ENCODE measurements around the gene NCAPD3.
"Not testable (repeated sequence)": the region's sequence is repeated elsewhere in the genome, so short reads cannot be mapped to it uniquely, and the experiment has no call there.

Gene NCAPD3

DNA sequence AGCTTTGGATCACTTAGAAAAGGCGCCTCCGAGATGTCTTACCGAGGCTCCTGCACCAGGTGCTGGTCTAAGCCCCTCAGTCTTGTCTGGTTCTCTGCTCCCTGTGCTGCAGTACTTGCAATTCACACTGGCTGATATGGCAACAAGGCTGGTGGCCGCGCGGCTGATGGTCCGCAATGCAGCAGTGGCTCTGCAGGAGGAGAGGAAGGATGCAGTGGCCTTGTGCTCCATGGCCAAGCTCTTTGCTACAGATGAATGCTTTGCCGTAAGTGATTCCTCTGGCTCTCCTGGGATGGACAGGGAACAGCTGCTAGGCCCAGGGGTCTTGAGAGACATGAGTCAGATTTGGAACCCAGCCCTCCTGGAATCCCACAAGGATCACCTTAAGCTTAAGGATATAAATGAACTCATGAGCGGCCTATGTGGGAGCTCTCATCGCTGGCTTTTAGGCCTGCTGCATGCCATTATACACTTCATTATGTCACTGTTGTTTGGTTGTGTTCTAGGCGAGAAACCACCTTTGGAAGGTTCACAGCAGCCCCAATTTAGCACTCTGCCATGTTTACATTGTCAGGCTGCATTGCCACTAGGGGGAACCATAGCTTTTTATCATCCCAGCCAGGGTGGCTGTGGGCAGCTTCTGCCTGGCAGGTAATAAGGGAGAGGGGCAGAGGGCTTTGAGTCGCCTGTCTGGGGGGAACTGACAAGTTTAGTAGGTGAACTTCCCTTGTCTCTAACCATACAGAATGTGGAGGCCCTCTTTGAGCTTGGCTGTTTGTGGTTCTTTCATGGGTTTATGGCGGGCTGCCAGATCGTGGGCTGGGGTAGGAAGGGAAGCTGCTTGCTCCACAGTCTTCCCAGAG lies 38.1 kb upstream of the NCAPD3 start:
- no peaks in the 10 kb centered on the region for H3K27me3 ChIP-seq (ENCODE audit: control insufficient read depth, insufficient read depth, low read length)
- H3K9ac ChIP-seq (ENCODE audit: low read depth, low read length) = no peak overlapping the region
- H3K36me3 ChIP-seq (ENCODE audit: control insufficient read depth, insufficient read depth, low read length) = peaks cover 33% of the 10 kb centered on the region
- H3K4me1 ChIP-seq (ENCODE audit: control insufficient read depth, insufficient read depth, low read length) = no peaks in the 10 kb centered on the region
- no peak overlapping the region for H3K4me3 ChIP-seq (ENCODE audit: low read depth, low read length)
- no peaks in the 10 kb centered on the region for H3K9me3 ChIP-seq (ENCODE audit: control insufficient read depth, insufficient read depth, low read length)

DNA sequence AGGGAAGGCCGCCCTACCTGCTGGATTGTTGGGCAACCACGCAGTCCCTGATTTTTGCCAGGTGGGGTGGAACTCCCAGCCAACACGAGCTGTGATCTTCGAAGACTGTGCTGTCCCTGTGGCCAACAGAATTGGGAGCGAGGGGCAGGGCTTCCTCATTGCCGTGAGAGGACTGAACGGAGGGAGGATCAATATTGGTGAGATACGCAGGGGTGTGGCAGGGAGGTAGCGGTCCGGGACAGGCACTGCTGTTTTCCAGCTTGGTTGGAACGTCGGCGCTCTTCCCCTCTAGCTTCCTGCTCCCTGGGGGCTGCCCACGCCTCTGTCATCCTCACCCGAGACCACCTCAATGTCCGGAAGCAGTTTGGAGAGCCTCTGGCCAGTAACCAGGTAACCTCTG lies 37.2 kb upstream of the NCAPD3 start:
- Histone ChIP-seq H3K27me3 (ENCODE audit: control insufficient read depth, insufficient read depth, low read length) (no peaks in the 10 kb centered on the region), H3K4me3 (ENCODE audit: low read depth, low read length) (no peak overlapping the region), H3K36me3 (ENCODE audit: control insufficient read depth, insufficient read depth, low read length) (peaks cover 35% of the 10 kb centered on the region), H3K9ac (ENCODE audit: low read depth, low read length) (no peak overlapping the region), H3K4me1 (ENCODE audit: control insufficient read depth, insufficient read depth, low read length) (no peaks in the 10 kb centered on the region), H3K9me3 (ENCODE audit: control insufficient read depth, insufficient read depth, low read length) (no peaks in the 10 kb centered on the region)

DNA sequence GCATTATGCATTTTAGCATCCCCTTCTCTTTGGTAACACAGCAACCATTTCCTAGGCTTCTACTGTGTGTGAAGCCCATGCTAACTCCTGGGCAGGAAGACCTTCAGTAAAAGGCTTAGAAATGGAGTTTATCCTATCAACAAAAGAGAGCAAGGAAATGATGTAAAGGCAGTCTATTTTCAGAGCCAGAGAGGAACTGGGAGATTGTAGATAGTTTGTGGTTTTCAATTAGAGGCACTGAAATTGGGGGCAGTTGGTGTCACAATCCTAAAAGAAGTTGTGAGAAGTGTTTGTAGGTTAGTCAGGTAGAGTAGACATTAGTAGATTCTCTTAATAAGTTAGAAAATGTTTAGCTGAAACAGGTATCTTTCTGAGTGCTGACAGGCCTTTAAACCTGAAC lies 36.7 kb upstream of the NCAPD3 start:
- no peaks in the 10 kb centered on the region for H3K9me3 ChIP-seq (ENCODE audit: control insufficient read depth, insufficient read depth, low read length)
- no peak overlapping the region for H3K9ac ChIP-seq (ENCODE audit: low read depth, low read length)
- no peak overlapping the region for H3K4me3 ChIP-seq (ENCODE audit: low read depth, low read length)
- H3K4me1 ChIP-seq (ENCODE audit: control insufficient read depth, insufficient read depth, low read length) = no peaks in the 10 kb centered on the region
- H3K27me3 ChIP-seq (ENCODE audit: control insufficient read depth, insufficient read depth, low read length) = no peaks in the 10 kb centered on the region
- peaks cover 35% of the 10 kb centered on the region for H3K36me3 ChIP-seq (ENCODE audit: control insufficient read depth, insufficient read depth, low read length)

DNA sequence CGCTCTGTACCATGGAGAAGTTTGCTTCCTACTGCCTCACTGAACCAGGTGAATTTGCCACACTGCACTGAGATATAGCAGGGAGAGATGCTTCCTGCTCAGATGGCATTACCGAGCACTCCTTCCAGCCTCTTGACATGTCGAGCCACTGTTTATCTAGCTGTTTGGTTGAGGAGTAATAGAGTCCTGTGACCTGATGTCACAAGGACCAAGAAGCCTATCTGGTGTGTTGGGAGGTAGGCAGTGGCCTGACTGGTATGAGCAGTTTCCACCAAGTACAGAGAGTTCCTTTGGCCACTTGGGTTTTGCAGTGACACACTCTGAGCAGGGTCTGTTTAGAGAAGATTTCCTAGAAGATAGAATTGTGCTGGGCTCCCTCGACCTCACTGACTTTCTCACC lies 34.8 kb upstream of the NCAPD3 start:
- H3K9ac ChIP-seq (ENCODE audit: low read depth, low read length) = no peak overlapping the region
- peaks cover 4% of the 10 kb centered on the region for H3K4me1 ChIP-seq (ENCODE audit: control insufficient read depth, insufficient read depth, low read length)
- H3K27me3 ChIP-seq (ENCODE audit: control insufficient read depth, insufficient read depth, low read length) = no peaks in the 10 kb centered on the region
- no peaks in the 10 kb centered on the region for H3K9me3 ChIP-seq (ENCODE audit: control insufficient read depth, insufficient read depth, low read length)
- no peak overlapping the region for H3K4me3 ChIP-seq (ENCODE audit: low read depth, low read length)
- peaks cover 35% of the 10 kb centered on the region for H3K36me3 ChIP-seq (ENCODE audit: control insufficient read depth, insufficient read depth, low read length)

DNA sequence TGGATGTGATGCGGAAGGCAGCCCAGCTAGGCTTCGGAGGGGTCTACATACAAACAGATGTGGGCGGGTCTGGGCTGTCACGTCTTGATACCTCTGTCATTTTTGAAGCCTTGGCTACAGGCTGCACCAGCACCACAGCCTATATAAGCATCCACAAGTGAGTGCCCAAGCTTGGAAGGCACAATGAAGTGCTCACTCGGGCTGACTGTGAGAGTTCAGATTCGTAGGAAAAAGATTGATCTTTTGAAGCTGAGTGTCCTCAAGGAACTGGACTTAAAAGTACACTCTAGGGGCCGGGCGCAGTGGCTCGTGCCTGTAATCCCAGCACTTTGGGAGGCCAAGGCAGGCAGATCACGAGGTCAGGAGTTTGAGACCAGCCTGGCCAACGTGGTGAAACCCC lies 33.3 kb upstream of the NCAPD3 start:
- H3K9me3 ChIP-seq (ENCODE audit: control insufficient read depth, insufficient read depth, low read length) = no peaks in the 10 kb centered on the region
- no peak overlapping the region for H3K4me3 ChIP-seq (ENCODE audit: low read depth, low read length)
- H3K4me1 ChIP-seq (ENCODE audit: control insufficient read depth, insufficient read depth, low read length) = peaks cover 4% of the 10 kb centered on the region
- H3K36me3 ChIP-seq (ENCODE audit: control insufficient read depth, insufficient read depth, low read length) = peaks cover 25% of the 10 kb centered on the region
- no peaks in the 10 kb centered on the region for H3K27me3 ChIP-seq (ENCODE audit: control insufficient read depth, insufficient read depth, low read length)
- H3K9ac ChIP-seq (ENCODE audit: low read depth, low read length) = no peak overlapping the region

DNA sequence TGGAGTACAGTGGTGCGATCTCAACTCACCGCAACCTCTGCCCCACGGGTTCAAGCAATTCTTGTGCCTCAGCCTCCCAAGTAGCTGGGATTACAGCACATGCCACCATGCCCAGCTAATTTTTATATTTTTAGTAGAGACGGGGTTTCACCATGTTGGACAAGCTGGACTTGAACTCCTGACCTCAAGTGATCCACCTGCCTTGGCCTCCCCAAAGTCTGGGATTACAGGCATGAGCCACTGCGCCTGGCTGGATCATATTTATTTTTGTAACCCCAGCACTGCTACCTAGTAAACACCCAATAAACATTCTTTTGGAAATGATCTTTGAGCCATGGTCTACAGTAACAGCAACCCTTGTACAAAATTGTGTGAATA lies 31.4 kb upstream of the NCAPD3 start:
- H3K9ac ChIP-seq (ENCODE audit: low read depth, low read length); H3K4me1 ChIP-seq (ENCODE audit: control insufficient read depth, insufficient read depth, low read length); H3K9me3 ChIP-seq (ENCODE audit: control insufficient read depth, insufficient read depth, low read length); H3K27me3 ChIP-seq (ENCODE audit: control insufficient read depth, insufficient read depth, low read length); H3K4me3 ChIP-seq (ENCODE audit: low read depth, low read length): not testable (repeated sequence)
- peaks cover 16% of the 10 kb centered on the region for H3K36me3 ChIP-seq (ENCODE audit: control insufficient read depth, insufficient read depth, low read length)

DNA sequence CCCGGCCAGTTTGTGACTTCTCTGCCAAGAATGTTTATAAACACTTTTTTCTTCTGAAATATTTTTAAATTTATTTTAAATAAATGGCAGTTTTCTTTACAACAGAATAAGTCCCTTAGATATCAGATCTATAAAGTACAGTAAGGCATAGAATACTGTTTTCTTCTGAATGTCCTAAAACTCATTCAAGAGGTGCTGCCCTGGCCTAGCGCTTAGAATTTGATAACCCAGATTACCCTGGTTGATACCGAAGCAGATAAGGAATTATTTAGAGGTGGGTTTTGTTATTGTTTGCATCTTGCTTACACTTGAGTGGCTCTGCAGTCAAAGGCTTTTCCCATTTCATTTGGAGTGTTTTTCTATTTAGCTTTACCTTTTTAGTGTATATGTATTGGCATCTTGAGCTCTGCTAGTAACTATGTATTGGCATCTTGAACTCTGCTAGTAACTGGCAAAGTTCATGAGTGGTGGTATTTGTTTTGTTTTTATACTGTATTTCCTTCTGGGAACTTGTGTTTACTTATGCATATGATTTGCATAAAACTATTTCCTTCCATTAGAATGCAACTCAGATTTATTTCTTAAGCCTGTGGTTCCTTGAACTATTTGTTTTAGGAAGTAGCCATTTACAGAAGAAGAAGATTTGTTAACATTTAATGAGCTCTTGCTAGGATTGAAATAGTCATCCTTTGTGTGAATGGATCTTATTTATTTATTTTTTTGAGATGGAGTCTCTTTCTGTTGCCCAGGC lies 30.8 kb upstream of the NCAPD3 start:
- peaks cover 4% of the 10 kb centered on the region for H3K4me1 ChIP-seq (ENCODE audit: control insufficient read depth, insufficient read depth, low read length)
- peak overlapping the region; percentile 87 for H3K4me3 ChIP-seq (ENCODE audit: low read depth, low read length)
- no peak overlapping the region for H3K9ac ChIP-seq (ENCODE audit: low read depth, low read length)

DNA sequence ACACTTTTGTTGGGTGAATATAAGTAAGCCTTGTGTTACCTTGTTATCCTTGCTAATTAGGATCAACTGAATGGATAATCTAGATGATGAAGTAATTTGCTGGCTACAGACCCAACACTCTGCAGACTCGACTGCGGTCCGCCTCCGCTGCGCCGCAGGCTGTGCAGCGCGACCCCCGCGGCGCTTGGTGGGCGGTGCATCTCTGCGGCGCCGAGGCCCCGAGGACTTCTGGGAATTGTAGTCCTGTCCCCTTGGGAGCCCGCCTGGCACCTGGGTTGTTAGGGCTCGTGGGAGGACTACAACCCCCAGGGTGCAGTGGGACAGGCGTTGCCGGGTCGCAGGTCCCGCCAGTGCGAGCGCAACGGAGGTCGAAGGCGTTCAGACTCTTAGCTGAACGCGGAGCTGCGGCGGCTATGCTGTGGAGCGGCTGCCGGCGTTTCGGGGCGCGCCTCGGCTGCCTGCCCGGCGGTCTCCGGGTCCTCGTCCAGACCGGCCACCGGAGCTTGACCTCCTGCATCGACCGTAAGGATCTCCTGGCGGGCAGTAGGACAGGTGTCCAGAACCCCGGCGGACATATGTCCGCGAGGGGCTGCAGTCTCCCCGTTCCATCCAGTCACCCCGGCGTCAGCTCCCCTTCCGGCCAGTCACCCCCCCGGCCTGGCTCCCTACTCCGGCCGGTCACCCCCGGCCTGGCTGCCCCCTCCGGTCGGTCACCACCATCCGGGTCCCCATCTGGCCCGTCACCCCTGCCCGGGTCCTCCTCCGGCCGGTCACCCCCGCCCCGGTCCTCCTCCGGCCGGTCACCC lies 29.6 kb upstream of the NCAPD3 start, which contains the start of the genes ACAD8 and THYN1:
Gene ACAD8 (plus strand): TSS at position 381 of the 806 bp plus-strand sequence. CDS start 33 bp downstream, at position 414.
Gene THYN1 (minus strand): TSS at position 165 of the 806 bp plus-strand sequence. CDS start 470 bp downstream, outside the sequence.
- Histone ChIP-seq H3K9ac (ENCODE audit: low read depth, low read length) (peak within 1 kb of the TSS; percentile 77), H3K4me1 (ENCODE audit: control insufficient read depth, insufficient read depth, low read length) (peaks cover 4% of the 10 kb centered on the region), H3K27me3 (ENCODE audit: control insufficient read depth, insufficient read depth, low read length) (no peaks in the 10 kb centered on the region), H3K36me3 (ENCODE audit: control insufficient read depth, insufficient read depth, low read length) (peaks cover 14% of the 10 kb centered on the region), H3K4me3 (ENCODE audit: low read depth, low read length) (peak within 1 kb of the TSS; percentile 87), H3K9me3 (ENCODE audit: control insufficient read depth, insufficient read depth, low read length) (no peaks in the 10 kb centered on the region)

More for the DNA sequence above, 30.8 kb upstream of the NCAPD3 start:
- H3K27me3 ChIP-seq (ENCODE audit: control insufficient read depth, insufficient read depth, low read length) = no peaks in the 10 kb centered on the region
- no peaks in the 10 kb centered on the region for H3K9me3 ChIP-seq (ENCODE audit: control insufficient read depth, insufficient read depth, low read length)
- H3K36me3 ChIP-seq (ENCODE audit: control insufficient read depth, insufficient read depth, low read length) = peaks cover 13% of the 10 kb centered on the region

DNA sequence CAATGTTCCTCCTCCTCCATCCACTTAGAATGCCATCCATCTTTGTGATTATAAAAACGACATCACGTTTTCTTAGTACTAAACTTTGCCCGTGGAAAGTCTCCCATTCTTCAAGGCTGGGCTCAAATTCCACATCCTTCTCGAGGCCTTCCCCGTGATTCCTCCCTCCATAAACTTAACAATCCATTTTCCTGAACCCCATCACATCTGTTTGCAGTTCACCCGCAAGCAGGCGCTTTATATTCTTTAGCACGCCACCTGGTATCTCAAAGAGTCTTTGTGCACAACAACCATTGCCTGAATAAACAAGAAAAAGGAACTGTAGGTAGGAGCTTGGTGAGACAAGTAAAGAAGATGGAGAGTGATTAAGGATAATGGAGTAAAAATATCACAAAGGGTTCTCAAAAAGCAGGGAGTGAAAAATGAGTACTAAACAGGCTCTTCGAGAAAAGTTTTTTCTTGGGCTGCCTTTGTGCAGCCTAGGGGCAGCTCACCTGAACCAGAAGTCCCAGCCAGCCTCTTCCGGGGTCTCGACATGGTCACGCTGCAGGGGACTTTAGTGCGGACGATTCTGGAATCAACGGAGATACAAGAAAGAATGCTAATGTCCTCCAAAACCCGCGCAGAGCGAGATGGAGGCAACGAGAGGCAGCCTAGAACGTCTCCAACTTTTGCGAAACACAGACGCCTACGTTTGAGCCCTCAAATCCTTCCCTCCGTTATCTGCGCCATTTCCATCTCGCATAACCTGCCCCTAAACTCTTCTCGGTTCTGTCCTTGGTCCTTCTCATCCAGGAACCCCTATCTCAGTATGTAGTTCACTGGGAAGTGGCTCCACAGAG lies 28.8 kb upstream of the NCAPD3 start:
- H3K4me1 ChIP-seq (ENCODE audit: control insufficient read depth, insufficient read depth, low read length) = peaks cover 4% of the 10 kb centered on the region
- peak overlapping the region; percentile 87 for H3K4me3 ChIP-seq (ENCODE audit: low read depth, low read length)
- H3K9ac ChIP-seq (ENCODE audit: low read depth, low read length) = peak overlapping the region; percentile 51
- peaks cover 12% of the 10 kb centered on the region for H3K36me3 ChIP-seq (ENCODE audit: control insufficient read depth, insufficient read depth, low read length)
- no peaks in the 10 kb centered on the region for H3K9me3 ChIP-seq (ENCODE audit: control insufficient read depth, insufficient read depth, low read length)
- H3K27me3 ChIP-seq (ENCODE audit: control insufficient read depth, insufficient read depth, low read length) = no peaks in the 10 kb centered on the region

DNA sequence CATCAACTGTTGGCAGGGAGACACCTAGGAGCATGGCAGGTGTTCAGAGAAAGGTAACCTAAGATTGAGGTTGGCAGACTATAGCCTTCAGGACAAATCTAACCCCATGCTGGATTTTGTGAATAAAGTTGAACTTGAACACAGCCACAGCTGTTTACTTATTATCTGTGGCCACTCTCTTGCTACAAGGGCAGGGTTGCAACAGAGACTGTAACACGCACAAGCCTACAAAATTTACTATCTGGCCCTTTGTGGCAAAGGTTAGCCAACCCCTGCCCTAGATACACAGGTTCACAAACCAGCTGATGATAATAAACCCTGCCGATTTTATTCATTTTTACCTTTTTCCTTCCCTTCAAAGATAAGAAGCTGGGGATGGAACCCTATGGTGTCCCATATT lies 26.9 kb upstream of the NCAPD3 start:
- peaks cover 20% of the 10 kb centered on the region for H3K36me3 ChIP-seq (ENCODE audit: control insufficient read depth, insufficient read depth, low read length)
- peaks cover 4% of the 10 kb centered on the region for H3K4me1 ChIP-seq (ENCODE audit: control insufficient read depth, insufficient read depth, low read length)
- H3K9ac ChIP-seq (ENCODE audit: low read depth, low read length) = no peak overlapping the region
- H3K4me3 ChIP-seq (ENCODE audit: low read depth, low read length) = no peak overlapping the region
- H3K27me3 ChIP-seq (ENCODE audit: control insufficient read depth, insufficient read depth, low read length) = no peaks in the 10 kb centered on the region
- H3K9me3 ChIP-seq (ENCODE audit: control insufficient read depth, insufficient read depth, low read length) = no peaks in the 10 kb centered on the region

DNA sequence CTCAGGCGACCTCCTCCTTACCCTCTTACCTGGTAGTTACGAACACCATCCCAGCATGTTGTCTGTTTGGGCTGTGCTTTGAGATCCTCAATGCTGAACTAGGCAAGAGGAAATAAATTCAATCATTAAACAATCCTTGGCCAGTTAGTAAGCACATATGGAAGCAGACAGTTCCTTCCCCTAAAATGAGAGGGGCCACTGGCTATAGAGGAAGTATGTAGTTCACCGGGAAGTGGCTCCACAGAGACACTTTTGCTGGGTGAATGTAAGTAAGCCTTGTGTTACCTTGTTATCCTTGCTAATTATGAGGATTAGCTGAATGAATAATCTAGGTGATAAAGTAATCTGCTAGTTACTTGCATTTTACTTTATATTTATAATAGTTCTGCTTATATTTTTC lies 26.5 kb upstream of the NCAPD3 start:
- Histone ChIP-seq H3K9ac (ENCODE audit: low read depth, low read length) (no peak overlapping the region), H3K9me3 (ENCODE audit: control insufficient read depth, insufficient read depth, low read length) (no peaks in the 10 kb centered on the region), H3K4me1 (ENCODE audit: control insufficient read depth, insufficient read depth, low read length) (peaks cover 4% of the 10 kb centered on the region), H3K36me3 (ENCODE audit: control insufficient read depth, insufficient read depth, low read length) (peaks cover 21% of the 10 kb centered on the region), H3K27me3 (ENCODE audit: control insufficient read depth, insufficient read depth, low read length) (no peaks in the 10 kb centered on the region), H3K4me3 (ENCODE audit: low read depth, low read length) (no peak overlapping the region)
